Raji (cell line): ENCODE data around the gene C10orf95.

Experiments used
- POLR2A ChIP-seq: IDR thresholded peaks from 2 replicates; pipeline ENCODE4 v1.6.1; 2011; ENCODE audit warnings: low read depth, low read length, control low read depth; ENCODE audit not compliant: insufficient read depth

The C10orf95 gene

DNA sequence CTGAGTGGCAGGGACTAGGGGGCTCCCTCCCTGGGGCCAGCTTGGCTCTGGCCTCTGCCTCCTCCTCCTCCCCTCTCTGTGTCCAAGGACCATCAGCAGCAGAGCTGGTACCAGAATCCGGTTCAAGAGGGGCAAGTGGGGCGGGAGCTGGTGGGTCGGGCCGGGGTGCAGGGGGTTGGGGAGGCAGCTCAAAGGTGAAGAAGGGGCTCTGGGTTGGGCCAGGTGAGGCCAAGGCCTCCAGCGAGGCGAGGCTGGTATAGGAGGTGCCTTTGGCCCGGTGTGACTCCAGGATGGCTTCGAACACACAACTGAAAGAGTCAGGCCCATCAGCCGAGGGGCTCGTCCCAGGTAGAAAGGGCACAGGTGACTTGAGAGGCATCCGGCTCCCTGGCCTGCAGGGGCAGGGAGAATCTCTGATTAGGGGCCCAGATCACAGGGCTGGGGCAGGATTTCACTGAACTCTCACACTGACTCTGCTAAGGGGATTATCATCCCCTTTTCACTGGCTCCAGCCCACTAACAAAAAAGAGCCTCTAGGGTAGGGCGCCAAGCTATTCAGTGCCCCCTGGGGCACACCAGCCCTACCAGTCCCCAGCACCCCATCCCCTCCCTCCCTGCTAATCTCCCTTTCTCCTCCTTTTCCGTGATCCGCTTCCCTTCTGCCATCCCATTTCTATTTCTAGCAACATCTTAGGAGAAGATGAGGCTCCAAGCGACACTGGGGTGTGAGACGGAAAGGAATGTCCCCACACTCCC lies 37.4 kb downstream of the C10orf95 start:
- TF ChIP-seq POLR2A = no peak

DNA sequence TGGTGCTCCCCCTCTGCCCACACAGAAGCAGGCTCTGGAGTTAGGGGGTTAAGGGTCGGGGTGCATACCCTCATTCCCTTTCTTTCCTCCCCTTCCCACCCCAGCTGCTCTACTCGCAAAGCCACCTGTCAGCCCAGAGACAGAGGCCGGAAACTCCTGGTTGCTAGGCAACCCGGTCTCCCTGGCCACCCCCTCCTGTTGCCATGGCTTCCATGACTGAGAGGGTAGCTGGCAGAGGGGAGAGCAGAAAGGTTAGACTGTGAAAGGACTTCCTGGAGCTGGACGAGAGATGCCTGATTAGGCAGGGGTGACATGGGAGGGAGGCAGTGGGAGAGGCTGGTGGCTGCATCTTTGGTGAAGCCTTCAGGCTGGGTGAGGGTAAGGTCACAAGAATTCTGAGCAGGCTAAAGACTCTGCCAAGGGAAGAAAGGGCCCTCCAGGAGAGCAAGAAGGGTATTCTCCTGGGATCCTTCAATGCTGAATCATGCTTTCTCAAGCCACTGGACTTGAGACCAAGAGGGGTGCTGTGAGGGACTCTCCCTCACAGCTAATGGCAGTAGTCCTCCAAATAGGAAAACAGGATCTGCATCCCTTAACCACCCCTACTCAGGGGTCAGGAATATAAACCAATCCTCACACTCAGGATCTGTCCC lies 38.2 kb downstream of the C10orf95 start:
- no peak for TF ChIP-seq POLR2A

DNA sequence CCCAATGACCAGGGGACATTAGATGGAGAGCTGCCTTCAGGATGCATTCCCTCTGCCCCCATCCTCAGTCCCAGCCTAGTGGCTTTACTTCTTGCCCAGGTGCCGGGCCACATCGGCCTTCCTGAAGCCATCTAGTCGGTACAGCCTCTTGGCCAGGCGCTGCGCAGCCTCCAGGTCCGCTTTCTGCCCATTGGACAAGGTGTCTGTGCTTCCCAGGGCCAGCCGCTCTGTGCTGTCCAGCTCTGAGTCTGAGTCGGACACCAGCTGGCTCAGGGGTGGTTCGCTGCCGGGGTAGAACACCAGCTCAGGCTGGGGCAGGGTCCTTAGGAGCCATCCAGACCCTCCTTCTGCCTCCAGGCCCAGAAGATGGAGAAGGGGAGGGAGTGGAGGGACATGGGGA lies 39.0 kb downstream of the C10orf95 start:
- no peak for TF ChIP-seq POLR2A

DNA sequence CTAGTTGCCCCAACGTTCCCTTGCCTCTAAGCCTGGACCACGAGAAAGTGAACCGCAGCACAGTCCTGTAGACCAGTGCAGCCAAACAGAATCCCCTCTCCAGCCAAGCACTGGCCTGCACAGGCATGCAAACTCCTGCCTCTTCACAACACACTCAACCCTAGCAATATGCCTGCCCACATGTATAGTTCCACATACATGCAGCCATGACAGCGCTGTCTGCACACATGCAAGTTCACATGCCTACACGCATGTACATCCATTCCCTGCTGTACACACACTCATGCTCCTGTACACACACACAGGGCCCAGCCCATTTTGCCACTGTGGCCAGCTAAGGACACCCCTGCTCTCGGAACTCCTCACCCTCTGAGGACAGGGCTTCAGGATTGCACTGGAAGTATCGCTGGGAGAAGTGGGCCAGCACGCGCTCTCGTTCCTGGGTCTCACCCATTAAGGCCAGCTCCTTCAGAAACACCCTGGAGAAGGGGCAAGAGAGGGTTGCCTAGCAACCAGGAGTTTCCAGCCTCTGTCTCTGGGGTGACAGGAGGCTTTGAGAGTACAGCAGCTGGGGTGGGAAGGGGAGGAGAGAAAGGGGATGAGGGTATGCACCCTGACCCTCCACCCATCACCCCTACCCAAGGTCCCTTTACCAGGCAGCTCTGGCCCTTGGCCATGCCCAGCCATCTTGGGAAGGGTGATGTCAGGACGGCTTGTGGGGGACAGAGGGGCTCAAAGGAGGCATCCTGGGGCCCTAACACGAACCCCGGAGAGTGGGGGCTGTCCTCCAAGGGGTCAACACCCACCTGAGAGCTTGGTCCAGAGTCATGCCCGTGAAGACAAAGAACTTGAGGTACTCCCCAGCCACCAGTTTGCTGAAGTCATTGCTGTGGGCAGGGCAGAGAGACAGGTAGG lies 39.7 kb downstream of the C10orf95 start:
- TF ChIP-seq POLR2A = no peak

DNA sequence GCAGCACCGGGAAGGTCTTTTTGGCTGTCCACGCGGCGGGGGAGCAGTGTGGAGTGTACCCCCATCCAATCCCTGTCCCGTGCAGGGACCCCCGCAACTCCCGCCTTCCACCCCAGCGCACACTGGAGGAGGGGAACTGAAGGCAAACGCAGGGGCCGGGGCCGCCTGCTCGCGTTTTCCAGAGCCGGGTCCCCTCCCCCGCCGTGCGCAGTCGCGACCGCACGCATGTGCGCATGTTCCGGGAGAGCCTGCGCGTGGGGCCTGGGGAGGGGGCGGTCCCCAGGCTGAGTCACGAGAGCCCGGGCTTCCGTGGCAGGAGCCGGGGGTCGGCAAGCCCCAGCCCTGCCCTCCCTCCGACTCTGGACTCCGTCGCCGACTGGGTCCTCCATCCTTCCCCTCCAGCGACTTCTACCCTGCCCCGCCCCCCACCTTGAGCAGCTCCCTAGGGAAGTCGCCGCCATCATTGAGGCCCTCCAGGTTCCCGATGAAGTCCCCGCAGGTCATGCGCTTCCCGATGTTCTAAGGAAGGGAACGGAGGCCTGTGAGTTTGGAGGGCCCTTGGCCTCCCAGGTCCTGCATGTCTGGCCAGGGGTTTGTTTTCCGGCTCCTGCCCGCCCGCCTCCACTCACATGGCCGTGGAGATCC lies 40.8 kb downstream of the C10orf95 start:
- TF ChIP-seq POLR2A = no peak

DNA sequence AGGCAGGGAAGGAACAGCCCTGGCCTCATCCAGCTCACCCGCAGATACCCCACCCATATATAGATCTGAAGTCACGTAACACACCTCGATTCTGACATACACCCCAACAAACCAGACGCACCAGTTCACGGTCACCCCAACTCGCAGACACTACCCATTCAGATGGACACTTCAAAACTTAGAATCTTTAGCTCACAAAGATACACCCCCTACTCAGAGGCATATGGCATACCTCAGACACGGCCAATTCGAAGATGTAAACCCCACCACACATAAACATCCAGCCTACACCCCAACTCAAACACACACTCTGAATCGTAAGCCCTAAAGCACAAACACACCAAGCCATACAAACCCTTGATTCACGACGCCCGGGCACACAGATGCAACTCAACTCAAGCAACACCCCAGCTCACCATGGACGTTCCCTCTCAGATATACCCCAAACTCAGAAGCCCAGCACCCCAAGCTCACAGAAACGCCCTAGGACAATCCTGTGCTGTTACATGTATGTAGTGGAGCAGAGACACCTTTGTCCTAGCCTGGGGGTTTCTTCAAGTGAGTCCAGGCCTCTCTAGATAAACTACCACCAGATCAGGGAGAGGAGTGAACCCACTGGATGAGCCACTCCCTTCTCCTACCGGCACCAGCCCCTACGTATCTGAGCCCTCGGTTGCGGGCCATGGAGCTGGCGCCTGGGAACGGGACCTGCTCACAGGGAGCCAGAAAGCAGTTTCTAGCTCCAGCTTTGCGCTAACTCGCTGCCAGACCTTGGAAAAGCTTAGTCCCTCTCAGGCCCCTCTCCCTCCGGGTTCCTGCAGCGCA lies 41.5 kb downstream of the C10orf95 start:
- TF ChIP-seq POLR2A = no peak

DNA sequence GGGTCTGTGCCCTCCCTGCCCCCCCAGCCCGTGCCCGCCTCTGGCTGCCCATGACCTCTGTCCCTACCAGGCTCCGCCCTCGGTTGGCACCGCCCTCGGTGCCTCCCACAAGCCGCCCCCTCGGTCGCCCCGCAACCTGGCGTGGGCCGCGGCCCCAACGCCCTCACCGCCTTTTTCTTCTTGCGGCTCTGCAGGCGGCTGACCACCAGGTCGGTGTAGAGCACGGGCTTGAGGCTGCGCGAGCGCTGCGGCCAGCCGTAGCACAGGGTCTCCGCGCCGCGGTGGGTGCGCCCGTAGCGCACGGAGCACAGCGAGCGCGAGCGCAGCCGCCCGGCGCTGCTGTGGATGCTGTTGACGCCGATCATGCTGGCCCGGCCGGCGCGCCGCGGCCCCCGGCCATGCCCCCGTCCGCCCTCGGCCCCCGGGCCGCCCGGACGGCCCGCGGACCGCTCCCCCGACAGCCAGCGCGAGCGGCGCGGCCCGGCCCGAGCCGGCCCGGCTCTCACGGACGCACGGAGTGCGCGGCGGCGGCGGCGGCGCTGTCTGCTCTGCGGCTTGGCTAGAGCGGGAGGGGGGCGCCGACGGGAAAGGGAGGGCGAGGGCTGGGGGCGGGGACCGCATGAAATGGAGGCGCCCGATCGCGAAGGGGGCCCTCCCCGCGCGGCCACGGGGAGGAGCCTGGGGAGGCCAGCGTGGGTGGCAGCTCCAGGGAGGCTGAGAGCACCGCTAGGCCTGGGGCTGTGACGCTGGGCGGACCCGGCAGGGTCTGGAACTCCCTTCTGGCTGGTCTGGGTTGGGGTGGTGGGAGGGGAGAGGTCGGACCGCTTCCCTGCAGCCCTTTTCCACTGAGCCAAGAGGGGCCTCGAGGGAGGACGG lies 42.4 kb downstream of the C10orf95 start:
- no peak for TF ChIP-seq POLR2A

DNA sequence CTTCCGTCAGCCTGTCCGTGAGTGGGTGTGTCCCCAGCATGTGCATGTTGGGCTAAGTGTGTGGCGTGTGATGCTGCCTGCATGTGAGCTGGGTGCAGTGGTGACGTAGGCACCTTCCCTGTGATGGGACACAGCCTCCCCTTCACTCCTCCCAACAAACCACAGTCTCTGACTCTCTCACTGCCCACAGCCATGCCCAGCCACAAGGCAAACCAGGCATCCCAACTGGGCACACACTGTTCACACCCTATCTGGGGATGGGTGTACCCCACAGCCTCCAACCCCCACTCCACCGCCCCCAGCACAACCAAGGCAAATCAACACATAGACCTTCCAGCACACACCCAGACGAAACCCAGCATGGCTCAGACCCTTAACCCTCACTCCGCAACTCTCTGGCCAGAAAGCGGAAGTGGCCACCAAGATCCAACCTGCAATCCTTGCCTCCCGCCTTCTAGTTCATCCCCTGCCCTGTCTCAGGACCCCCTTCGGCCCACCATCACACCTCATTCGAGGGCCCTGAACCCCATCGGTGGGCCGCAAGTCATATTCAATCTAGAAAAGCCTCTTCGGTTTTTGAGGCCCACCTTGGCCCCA lies 43.1 kb downstream of the C10orf95 start:
- no peak for TF ChIP-seq POLR2A

DNA sequence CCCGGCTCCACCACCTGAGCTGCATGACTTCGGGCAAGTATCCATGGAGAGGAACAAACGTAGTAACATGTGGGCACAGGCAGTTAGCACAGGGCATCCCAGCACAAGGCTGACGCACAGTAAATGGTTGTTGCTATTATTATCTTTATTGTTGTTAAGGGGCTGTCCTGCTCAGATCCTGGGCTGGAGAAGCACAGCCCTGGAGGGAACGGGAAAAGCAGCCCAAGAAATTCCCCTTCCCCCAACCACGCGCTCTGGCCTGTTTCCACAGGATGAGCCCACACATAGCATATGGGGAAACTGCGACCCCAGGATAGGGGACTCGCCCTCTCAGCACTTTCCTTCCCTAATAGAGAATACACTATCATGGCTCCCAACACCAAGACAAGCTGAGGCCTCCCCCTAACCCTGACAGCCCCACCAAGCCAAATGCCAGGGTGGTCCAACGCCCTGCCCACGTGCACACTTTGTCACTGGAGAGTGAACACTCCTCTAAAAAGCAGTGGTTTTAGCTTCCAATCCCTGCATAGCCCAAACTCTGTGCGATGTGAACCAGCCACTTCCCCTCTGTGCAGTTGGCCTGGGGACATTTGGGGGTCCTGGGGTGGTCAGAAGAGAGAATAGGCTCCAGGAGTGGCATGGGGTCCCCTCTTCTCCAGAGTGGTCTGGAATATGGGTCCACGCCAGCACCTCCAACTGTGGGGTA lies 43.8 kb downstream of the C10orf95 start:
- no peak for TF ChIP-seq POLR2A

DNA sequence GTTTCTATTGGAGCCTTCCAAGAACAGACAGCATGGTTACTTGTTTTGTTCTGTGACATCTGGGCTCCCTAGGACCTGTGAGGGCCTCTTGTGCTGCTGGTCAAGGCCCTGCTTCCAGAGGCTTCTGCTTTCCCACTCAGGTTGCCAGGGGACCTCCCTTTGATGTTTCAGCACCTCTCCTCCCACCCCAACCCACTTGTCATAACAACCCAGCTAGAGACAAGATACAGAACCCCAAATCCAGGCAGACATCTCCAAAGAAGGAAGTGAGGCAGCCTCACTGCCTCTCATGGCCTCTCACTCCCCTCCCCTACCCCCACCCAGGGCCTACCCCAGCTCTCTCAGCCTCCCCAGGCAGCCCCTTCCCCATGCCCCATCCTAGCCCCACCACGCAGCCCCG lies 44.5 kb downstream of the C10orf95 start:
- no peak for TF ChIP-seq POLR2A

DNA sequence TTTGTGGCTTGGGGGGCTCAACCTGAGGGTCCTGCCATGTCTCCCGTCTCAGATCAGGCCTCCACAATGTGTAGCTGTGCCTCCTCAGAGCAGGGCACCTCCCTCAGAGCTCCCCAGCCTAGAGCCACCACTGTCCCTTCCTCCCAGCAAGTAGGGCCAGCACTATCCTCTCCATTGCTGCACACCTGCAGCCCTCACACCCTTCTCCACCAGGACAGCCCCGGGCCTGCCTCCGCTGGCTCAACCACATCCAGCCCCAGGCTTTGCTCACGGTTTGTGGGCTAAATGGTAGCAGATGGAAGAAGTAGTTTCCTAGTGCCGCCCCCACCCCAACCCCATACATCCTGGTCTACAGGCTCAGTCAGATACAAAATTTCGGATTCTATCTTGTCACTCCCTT lies 45.7 kb downstream of the C10orf95 start:
- 0 out of 2 replicates have a peak, but pooled peaks have one; percentile 3 for TF ChIP-seq POLR2A

DNA sequence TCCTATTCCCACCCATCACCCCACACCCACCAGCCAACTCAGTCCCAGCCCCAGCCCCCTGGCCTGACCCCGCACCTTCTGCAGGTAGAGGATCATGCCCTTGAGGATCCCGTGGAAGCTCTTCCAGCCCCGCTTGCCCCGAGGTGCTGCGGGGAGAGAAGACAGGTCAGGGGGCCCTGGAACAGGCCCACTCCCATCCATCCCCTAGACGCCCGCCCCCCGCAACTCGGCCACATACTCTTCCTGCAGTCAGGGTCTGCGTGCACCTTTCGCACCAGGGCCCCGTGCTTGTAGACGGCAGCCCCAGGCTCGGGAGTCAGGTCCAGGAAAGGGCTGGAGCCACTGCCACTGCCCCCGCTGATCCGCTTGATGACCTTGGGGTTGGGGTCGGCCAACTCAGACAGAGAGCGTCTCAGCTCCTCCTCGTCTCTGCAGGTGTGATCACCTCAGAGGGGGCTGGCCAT lies 46.2 kb downstream of the C10orf95 start:
- TF ChIP-seq POLR2A = 0 out of 2 replicates have a peak, but pooled peaks have one; percentile 4
